ENCODE measurements around the gene ZNF362. TPM values are rescaled to one million over a fixed set of nuclear protein-coding genes. Genes with fewer than 3 reads are reported as not detected.

Gene ZNF362
- total and polyA plus RNA-seq, 2 experiments from 2014 or later: 22.5 to 55.0 TPM

- no peak overlapping the region for H3K4me2 ChIP-seq
- H3K4me1 ChIP-seq (ENCODE audit: insufficient read depth): no peaks in the 10 kb centered on the region
- no peak overlapping the region for H3K4me3 ChIP-seq
- H3K9me2 ChIP-seq (replicated peaks; ENCODE audit: insufficient read depth): no peaks in the 10 kb centered on the region
- peaks cover 93% of the 10 kb centered on the region for H4K20me1 ChIP-seq (ENCODE audit: insufficient read depth, poor library complexity, severe bottlenecking)
- DNase-seq (ENCODE audit: low spot score): no peak
- TF ChIP-seq EZH2 (IDR thresholded peaks at IDR 0.05; ENCODE audit: borderline replicate concordance): no peak
- no peak overlapping the region for H3K27ac ChIP-seq
- no peaks in the 10 kb centered on the region for H3K9me3 ChIP-seq (ENCODE audit: low read depth)
- no peak overlapping the region for H2AFZ ChIP-seq
- peaks cover 97% of the 10 kb centered on the region for H3K79me2 ChIP-seq
- H3K36me3 ChIP-seq (replicated peaks; ENCODE audit: insufficient read depth, low read depth): no peaks in the 10 kb centered on the region
- H3K27me3 ChIP-seq: no peaks in the 10 kb centered on the region
- 92% methylated on average over 2 of the region's 2 CpGs for WGBS (ENCODE audit: low lambda C conversion rate, missing lambda C conversion rate)
Observed at GRCh38 chr1:33268457-33268856, 12.2 kb downstream of the ZNF362 start.

- H3K36me3 ChIP-seq (replicated peaks; ENCODE audit: insufficient read depth, low read depth): no peaks in the 10 kb centered on the region
- no peak for DNase-seq (ENCODE audit: low spot score)
- WGBS (ENCODE audit: low lambda C conversion rate, missing lambda C conversion rate): 95% methylated on average over 5 of the region's 5 CpGs
- no peak overlapping the region for H3K4me3 ChIP-seq
- no peak overlapping the region for H3K27ac ChIP-seq
- peaks cover 97% of the 10 kb centered on the region for H3K79me2 ChIP-seq
- H2AFZ ChIP-seq: no peak overlapping the region
- TF ChIP-seq EZH2phosphoT487 (IDR thresholded peaks at IDR 0.05; ENCODE audit: low read depth, severe bottlenecking, unreplicated experiment) (no peak), CTCF (IDR thresholded peaks at IDR 0.05; ENCODE audit: poor library complexity) (no peak), EZH2 (IDR thresholded peaks at IDR 0.05; ENCODE audit: borderline replicate concordance) (no peak)
- peaks cover 93% of the 10 kb centered on the region for H4K20me1 ChIP-seq (ENCODE audit: insufficient read depth, poor library complexity, severe bottlenecking)
- no peaks in the 10 kb centered on the region for H3K27me3 ChIP-seq
- no peak overlapping the region for H3K4me2 ChIP-seq
- no peaks in the 10 kb centered on the region for H3K9me3 ChIP-seq (ENCODE audit: low read depth)
- H3K9me2 ChIP-seq (replicated peaks; ENCODE audit: insufficient read depth): no peaks in the 10 kb centered on the region
- H3K4me1 ChIP-seq (ENCODE audit: insufficient read depth): no peaks in the 10 kb centered on the region
Observed at GRCh38 chr1:33268927-33269610, 12.8 kb downstream of the ZNF362 start.

GRCh38 chr1:33269621-33270020, 13.3 kb downstream of the ZNF362 start:
- 88% methylated on average over 5 of the region's 5 CpGs for WGBS (ENCODE audit: low lambda C conversion rate, missing lambda C conversion rate)
- no peaks in the 10 kb centered on the region for H3K9me3 ChIP-seq (ENCODE audit: low read depth)
- H3K4me2 ChIP-seq: no peak overlapping the region
- peaks cover 95% of the 10 kb centered on the region for H3K79me2 ChIP-seq
- H3K27ac ChIP-seq: no peak overlapping the region
- no peak overlapping the region for H2AFZ ChIP-seq
- H4K20me1 ChIP-seq (ENCODE audit: insufficient read depth, poor library complexity, severe bottlenecking): peaks cover 93% of the 10 kb centered on the region
- DNase-seq (ENCODE audit: low spot score): no peak
- H3K36me3 ChIP-seq (replicated peaks; ENCODE audit: insufficient read depth, low read depth): no peaks in the 10 kb centered on the region
- H3K9me2 ChIP-seq (replicated peaks; ENCODE audit: insufficient read depth): no peaks in the 10 kb centered on the region
- TF ChIP-seq EZH2 (IDR thresholded peaks at IDR 0.05; ENCODE audit: borderline replicate concordance): no peak
- TF ChIP-seq CTCF (IDR thresholded peaks at IDR 0.05; ENCODE audit: poor library complexity): no peak
- no peak for TF ChIP-seq EZH2phosphoT487 (IDR thresholded peaks at IDR 0.05; ENCODE audit: low read depth, severe bottlenecking, unreplicated experiment)
- H3K4me1 ChIP-seq (ENCODE audit: insufficient read depth): no peaks in the 10 kb centered on the region
- H3K27me3 ChIP-seq: no peaks in the 10 kb centered on the region
- H3K4me3 ChIP-seq: no peak overlapping the region

GRCh38 chr1:33270379-33270778, 14.1 kb downstream of the ZNF362 start:
- Histone ChIP-seq H3K4me1 (ENCODE audit: insufficient read depth) (no peaks in the 10 kb centered on the region), H3K4me2 (no peak overlapping the region), H3K79me2 (peaks cover 94% of the 10 kb centered on the region), H2AFZ (no peak overlapping the region), H3K36me3 (replicated peaks; ENCODE audit: insufficient read depth, low read depth) (no peaks in the 10 kb centered on the region), H3K27me3 (no peaks in the 10 kb centered on the region), H3K4me3 (no peak overlapping the region), H4K20me1 (ENCODE audit: insufficient read depth, poor library complexity, severe bottlenecking) (peaks cover 90% of the 10 kb centered on the region), H3K9me3 (ENCODE audit: low read depth) (no peaks in the 10 kb centered on the region), H3K9me2 (replicated peaks; ENCODE audit: insufficient read depth) (no peaks in the 10 kb centered on the region), H3K27ac (no peak overlapping the region)
- WGBS (ENCODE audit: low lambda C conversion rate, missing lambda C conversion rate): 92% methylated on average over 5 of the region's 5 CpGs
- DNase-seq (ENCODE audit: low spot score): no peak
- TF ChIP-seq EZH2phosphoT487 (IDR thresholded peaks at IDR 0.05; ENCODE audit: low read depth, severe bottlenecking, unreplicated experiment) (no peak), CTCF (IDR thresholded peaks at IDR 0.05; ENCODE audit: poor library complexity) (no peak), EZH2 (IDR thresholded peaks at IDR 0.05; ENCODE audit: borderline replicate concordance) (no peak)

Measured in hepatocyte (in vitro differentiated cells).